Heart right ventricle (tissue), 16 donors: ENCODE measurements around the gene PARP2. TPM values are rescaled to one million over a fixed set of nuclear protein-coding genes. Genes with fewer than 3 reads are reported as not detected.
"Not testable (repeated sequence)": the region's sequence is repeated elsewhere in the genome, so short reads cannot be mapped to it uniquely, and the experiment has no call there.

Experiments
- ATAC-seq, 8 donors: fragments of 200-7000 bp; cut with Tn5 transposase; one replicate each; pipeline ENCODE4 v1.9.1; 2020; ENCODE audit warnings: mild to moderate bottlenecking in 8 of 8, moderate library complexity in 8 of 8, moderate number of reproducible peaks in 1 of 8
- DNase-seq, 2 donors: peaks; one replicate each; pipeline ENCODE4 v3.0.0-alpha.2; 2020
- H3K27ac ChIP-seq, 10 donors: fragments of 200-600 bp; sonication (generic) in 2 of 10; one replicate each; pipeline versions ENCODE4 v1.5.0 to v1.8.0; 2020 to 2022; ENCODE audit warnings: mild to moderate bottlenecking in 3 of 10
- H3K27me3 ChIP-seq, 7 donors: fragments of 200-600 bp; one replicate each; pipeline ENCODE4 v1.8.0; 2021 to 2022; ENCODE audit warnings: mild to moderate bottlenecking in 2 of 7
- H3K36me3 ChIP-seq, 9 donors: fragments of 200-600 bp; sonication (generic) in 1 of 9; one replicate each; pipeline versions ENCODE4 v1.5.0 to v1.8.0; 2020 to 2022; ENCODE audit warnings: mild to moderate bottlenecking in 2 of 9
- H3K4me1 ChIP-seq, 9 donors: fragments of 200-600 bp; sonication (generic) in 1 of 9; one replicate each; pipeline versions ENCODE4 v1.5.0 to v1.8.0; 2020 to 2022; ENCODE audit warnings: mild to moderate bottlenecking in 4 of 9
- H3K4me3 ChIP-seq, 10 donors: fragments of 200-600 bp; sonication (generic) in 2 of 10; one replicate each; pipeline versions ENCODE4 v1.5.0 to v1.8.0; 2020 to 2022; ENCODE audit warnings: mild to moderate bottlenecking in 7 of 10, moderate library complexity in 2 of 10
- H3K9me3 ChIP-seq, 11 donors: fragments of 200-600 bp in 10 of 11; sonication (generic) in 2 of 11; one replicate each; pipeline versions ENCODE4 v1.5.0 to v1.8.0; 2013 to 2022; ENCODE audit warnings: mild to moderate bottlenecking in 2 of 11, control low read depth in 1 of 11, moderate library complexity in 1 of 11
- CTCF ChIP-seq, 9 donors: fragments of 200-600 bp; sonication (generic) in 2 of 9; IDR thresholded peaks; one replicate each; pipeline versions ENCODE4 v1.5.0 to v1.8.0; 2021 to 2022; ENCODE audit warnings: antibody characterized with exemption in 9 of 9, mild to moderate bottlenecking in 5 of 9, moderate library complexity in 1 of 9
- WGBS, 2 donors: extraction: QIAGEN DNeasy Blood & Tissue Kit; methylation state at CpG; one replicate each; pipeline ENCODE4 v1.1.7; 2013; ENCODE audit warnings: inconsistent platforms in 1 of 2; 5-methylcytosine and 5-hydroxymethylcytosine counted together
- intact Hi-C, 10 donors: fragments of 100-400 bp; cut with DNase I; formaldehyde crosslinking; loops; one replicate each; pipeline versions ENCODE4 v1.11.1 to v1.14.2; 2022
- polyA plus RNA-seq, 2 donors: library from polyadenylated mRNA; stranded (reverse); fragments of 200-250 nt; gene quantifications; one replicate each; pipeline ENCODE4 v1.2.3, GENCODE V29; 2013
- total RNA-seq, 10 donors: library from RNA; stranded (reverse); fragmentation: NEBNext Ultra II Directional in 3 of 10; extraction: Animal tissue kit (Norgen Biotek cat#: 25700) in 3 of 10; gene quantifications; one replicate each; pipeline versions ENCODE4 v1.2.1 to v1.2.4, GENCODE V29; 2021 to 2023
- donor health status: Arrhythmogenic right ventricular cardiomyopathy.
- donor health status: ischemic (EF 13 %, LVEDD 7.1; RV severe dilation, severe dysfunction).
- donor health status: healthy with polysubstance abuse.
- donor health status: DM: no; HTN: yes; CAD: no.
- donor health status: DM: no; HTN: no; CAD: no.
- donor health status: ischemic (EF 25% LVEDD 6.9; RV normal size, moderate dysfunction).
- donor health status: ischemic (EF 25% LVEDD 5.7; RV mildly dilated, moderate dysfunction).
- donor health status: healthy.
- donor health status: DM: yes; HTN: yes; CAD: no.
- donor health status: Ischemic cardiomyopathy.
- donor health status: ischemic (EF 35%, LVEDD 5.7; RV mildly dilated, moderate dysfunction).
- donor health status: nonischemic (EF 11% LVEDD 7.7; RV severe dilation, severe dysfunction).
- donor health status: DM: yes; HTN: yes; CAD: no.
- donor health status: PGD.
- donor health status: ischemic (EF 29% LVEDD 5.4; RV normal size, mild dysfunction).
- donor health status: nonischemic (EF 23%, LVEDD 6.1; RV moderate dilation, normal function).

Gene PARP2
- total and polyA plus RNA-seq, 12 donors = 13.5 to 19.5 (median 16.0) TPM

GRCh38 chr14:20332431-20332787 is 11.0 kb upstream of the PARP2 start:
- no peak for TF ChIP-seq CTCF (IDR thresholded peaks at IDR 0.05)
- intact Hi-C loops = loop anchor here in 6 of 10 donors (2.0 to 10.0 kb wide), 6 partner anchors 130 to 472 kb away; partner anchors contain the start of genes RNASE4 (in 3 of the 6), ANG (in 2 of the 6), PIP4P1 (in 1 of the 6) and RNASE1 (in 1 of the 6)
- peaks cover 0 to 34% (median 28%) of the 10 kb centered on the region in 9 donors for H3K4me1 ChIP-seq
- ATAC-seq = peak; percentile 14 to 73 (median 62)
- no peaks in the 10 kb centered on the region for H3K9me3 ChIP-seq
- peak overlapping the region; percentile 15 to 89 (median 84) for H3K27ac ChIP-seq
- peak overlapping the region; percentile 29 to 75 (median 68) for H3K4me3 ChIP-seq
- 4 to 5% methylated on average over 4 of the region's 4 CpGs for WGBS, 2 donors
- no peak for DNase-seq
- no peaks in the 10 kb centered on the region for H3K27me3 ChIP-seq
- peaks cover 0 to 20% (median 0%) of the 10 kb centered on the region in 9 donors for H3K36me3 ChIP-seq

- WGBS, 2 donors = 0 to 1% methylated on average over 19 of the region's 19 CpGs
- peak within 1 kb of the TSS; percentile 29 to 75 (median 68) for H3K4me3 ChIP-seq
- H3K27me3 ChIP-seq = no peaks in the 10 kb centered on the region
- ATAC-seq (peak; percentile 96 to 100 (median 99)), DNase-seq (peak; percentile 29 to 83)
- no peak for TF ChIP-seq CTCF (IDR thresholded peaks at IDR 0.05)
- H3K4me1 ChIP-seq = peaks cover 0 to 28% (median 23%) of the 10 kb centered on the region in 9 donors
- peak within 1 kb of the TSS; percentile 49 to 89 (median 84) for H3K27ac ChIP-seq
- peaks cover 0 to 15% (median 0%) of the 10 kb centered on the region in 9 donors for H3K36me3 ChIP-seq
- intact Hi-C loops = loop anchor here in 6 of 10 donors (1.0 to 10.0 kb wide), 7 partner anchors 10 to 472 kb away; partner anchors contain the start of genes PARP2 (in 3 of the 6), RNASE4 (in 3 of the 6), ANG (in 2 of the 6) and PIP4P1 (in 1 of the 6)
- no peaks in the 10 kb centered on the region for H3K9me3 ChIP-seq
These were observed 10.5 kb upstream of the PARP2 start, which contains the start of gene CCNB1IP1 for GRCh38 chr14:20332788-20333493. TSS of gene CCNB1IP1 (minus strand) at chr14:20333279. CDS start at chr14:20316523, 16,756 bp downstream.

- no peak for TF ChIP-seq CTCF (IDR thresholded peaks at IDR 0.05)
- Histone ChIP-seq H3K27me3 (no peaks in the 10 kb centered on the region), H3K36me3 (peaks cover 0 to 10% (median 0%) of the 10 kb centered on the region in 9 donors), H3K27ac (peak overlapping the region; percentile 49 to 89 (median 84)), H3K4me1 (peaks cover 0 to 27% (median 23%) of the 10 kb centered on the region in 9 donors), H3K4me3 (peak overlapping the region in 9 of 10 donors; percentile 51 to 75 (median 68)), H3K9me3 (no peaks in the 10 kb centered on the region)
- WGBS, 2 donors = 10 to 11% methylated on average over 3 of the region's 3 CpGs
- intact Hi-C loops = loop anchor here in 6 of 10 donors (1.0 to 10.0 kb wide), 7 partner anchors 10 to 471 kb away; partner anchors contain the start of genes PARP2 (in 3 of the 6), RNASE4 (in 3 of the 6), ANG (in 2 of the 6) and PIP4P1 (in 1 of the 6)
- DNase-seq = no peak
- no peak for ATAC-seq
These were observed 10.0 kb upstream of the PARP2 start for GRCh38 chr14:20333494-20333841.

- Histone ChIP-seq H3K9me3 (no peaks in the 10 kb centered on the region), H3K4me1 (peaks cover 0 to 27% (median 23%) of the 10 kb centered on the region in 9 donors), H3K4me3 (no peak overlapping the region), H3K27me3 (no peaks in the 10 kb centered on the region), H3K27ac (peak overlapping the region in 7 of 10 donors; percentile 72 to 89 (median 88)), H3K36me3 (peaks cover 0 to 4% (median 0%) of the 10 kb centered on the region in 9 donors)
- TF ChIP-seq CTCF (IDR thresholded peaks at IDR 0.05) = no peak
- intact Hi-C loops = loop anchor here in 5 of 10 donors (5.0 to 10.0 kb wide), 4 partner anchors 128 to 471 kb away; partner anchors contain the start of genes RNASE4 (in 3 of the 5), ANG (in 2 of the 5), PIP4P1 (in 1 of the 5) and RNASE1 (in 1 of the 5)
- DNase-seq (no peak), ATAC-seq (no peak)
- 80 to 84% methylated on average over 7 of the region's 7 CpGs for WGBS, 2 donors
These were observed 9.4 kb upstream of the PARP2 start for GRCh38 chr14:20334017-20334416.

GRCh38 chr14:20341032-20341431 is 2.4 kb upstream of the PARP2 start:
- peaks cover 0 to 13% (median 0%) of the 10 kb centered on the region in 9 donors for H3K36me3 ChIP-seq
- 95 to 96% methylated on average over 4 of the region's 4 CpGs for WGBS, 2 donors
- H3K4me3 ChIP-seq, H3K27me3 ChIP-seq, ATAC-seq, H3K9me3 ChIP-seq, DNase-seq: not testable (repeated sequence)
- peak overlapping the region in 1 of 10 donors; percentile 94 for H3K27ac ChIP-seq
- peaks cover 0 to 16% (median 7%) of the 10 kb centered on the region in 9 donors for H3K4me1 ChIP-seq
- intact Hi-C loops = loop anchor here in 7 of 10 donors (5.0 to 10.0 kb wide), 7 partner anchors 71 to 341 kb away; partner anchors contain the start of genes APEX1 (in 4 of the 7), TEP1 (in 3 of the 7), OSGEP (in 2 of the 7) and RNASE4 (in 2 of the 7)
